RWPE2 (cell line): Measurements from ENCODE around the gene UCHL1.

Experiments used
- ATAC-seq: fragments of 200-7000 bp; cut with Tn5 transposase; 3 replicates; pipeline ENCODE4 v1.9.1; 2021; ENCODE audit warnings: low read depth
- DNase-seq: peaks from one replicate; pipeline ENCODE4 v3.0.0-alpha.2; 2020; ENCODE audit warnings: low spot score
- H3K27ac ChIP-seq: fragments of 450-650 bp; 2 replicates; pipeline ENCODE4 v1.5.1; 2017; ENCODE audit warnings: mild to moderate bottlenecking; ENCODE audit not compliant: poor library complexity, severe bottlenecking
- H3K27me3 ChIP-seq: fragments of 250-450 bp; sonication (Bioruptor Pico); 2 replicates; pipeline ENCODE4 v1.5.1; 2021; ENCODE audit warnings: mild to moderate bottlenecking, moderate library complexity; ENCODE audit not compliant: insufficient read depth, poor library complexity, severe bottlenecking
- H3K36me3 ChIP-seq: fragments of 250-450 bp; sonication (Bioruptor Pico); 2 replicates; pipeline ENCODE4 v1.5.1; 2020; ENCODE audit warnings: low read depth, mild to moderate bottlenecking, moderate library complexity
- H3K4me1 ChIP-seq: fragments of 250-450 bp; sonication (Bioruptor Pico); 2 replicates; pipeline ENCODE4 v1.5.1; 2021; ENCODE audit warnings: mild to moderate bottlenecking, moderate library complexity; ENCODE audit not compliant: insufficient read depth, poor library complexity, severe bottlenecking
- H3K4me3 ChIP-seq: fragments of 250-450 bp; sonication (Bioruptor Pico); 2 replicates; pipeline ENCODE4 v1.5.1; 2021; ENCODE audit warnings: mild to moderate bottlenecking, moderate library complexity; ENCODE audit not compliant: severe bottlenecking
- H3K9me3 ChIP-seq: fragments of 250-450 bp; sonication (Bioruptor Pico); 2 replicates; pipeline ENCODE4 v1.5.1; 2021; ENCODE audit warnings: mild to moderate bottlenecking, moderate library complexity; ENCODE audit not compliant: severe bottlenecking
- CTCF ChIP-seq: fragments of 450-650 bp; IDR thresholded peaks from one replicate; pipeline ENCODE4 v1.5.1; 2017; ENCODE audit warnings: mild to moderate bottlenecking, moderate library complexity; ENCODE audit not compliant: poor library complexity, severe bottlenecking

UCHL1 gene

GRCh38 chr4:41315862-41316261 lies 59.1 kb downstream of the UCHL1 start:
- peaks cover 23% of the 10 kb centered on the region for H3K4me1 ChIP-seq
- H3K27me3 ChIP-seq: no peaks in the 10 kb centered on the region
- no peak overlapping the region for H3K27ac ChIP-seq
- no peak for TF ChIP-seq CTCF
- ATAC-seq (no peak), DNase-seq (no peak)
- no peaks in the 10 kb centered on the region for H3K9me3 ChIP-seq
- H3K36me3 ChIP-seq: no peaks in the 10 kb centered on the region
- H3K4me3 ChIP-seq: no peak overlapping the region
